HUDEP-2 (cell line): ENCODE results near the gene SLC4A4.
"Not testable (repeated sequence)": the region's sequence is repeated elsewhere in the genome, so short reads cannot be mapped to it uniquely, and the experiment has no call there.

ENCODE experiments used
- DNase-seq, 76 experiments: peaks; one replicate each; lab custom pipeline; 2025; ENCODE audit not compliant: unreplicated experiment in 76 of 76; lab: John Stamatoyannopoulos, UW

SLC4A4 gene

DNA sequence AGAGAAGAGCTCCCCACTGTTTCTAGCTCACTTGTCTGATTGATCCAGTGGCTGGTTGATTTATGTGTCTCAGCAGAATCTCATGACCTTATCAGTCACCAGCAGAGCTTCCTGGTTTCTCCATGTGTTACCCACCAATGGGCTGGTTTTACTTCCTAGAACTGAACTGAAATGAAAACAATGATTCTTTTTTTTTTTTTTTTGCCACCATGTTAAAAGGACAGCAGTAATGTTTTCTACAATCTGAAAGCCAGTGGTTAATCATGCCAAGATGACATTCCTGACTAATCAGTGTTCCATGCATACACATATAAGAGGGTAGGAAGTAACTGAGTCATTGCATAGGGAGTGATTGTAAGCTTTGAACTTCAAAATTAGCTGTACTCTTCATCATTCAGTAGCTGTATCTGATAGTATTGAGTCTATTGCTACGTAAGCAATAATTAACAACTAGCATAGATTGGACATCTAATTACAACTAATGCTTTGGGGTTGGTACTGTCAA lies 67.7 kb downstream of the SLC4A4 start:
- no peak for DNase-seq

DNA sequence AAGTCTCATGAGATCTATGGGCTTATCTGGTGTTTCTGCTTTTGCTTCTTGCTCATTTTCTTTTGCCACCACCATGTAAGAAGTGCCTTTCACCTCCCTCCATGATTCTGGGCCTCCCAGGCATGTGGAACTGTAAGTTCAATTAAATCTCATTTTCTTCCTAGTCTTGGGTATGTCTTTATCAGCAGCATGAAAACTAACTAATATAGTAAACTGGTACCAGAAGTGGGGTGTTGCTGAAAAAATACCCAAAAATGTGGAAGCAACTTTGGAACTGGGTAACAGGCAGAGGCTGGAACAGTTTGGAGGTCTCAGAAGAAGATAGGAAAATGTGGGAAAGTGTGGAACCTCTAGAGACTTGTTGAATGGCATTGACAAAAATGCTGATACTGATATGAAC lies 70.1 kb downstream of the SLC4A4 start:
- DNase-seq, result not testable (repeated sequence)

DNA sequence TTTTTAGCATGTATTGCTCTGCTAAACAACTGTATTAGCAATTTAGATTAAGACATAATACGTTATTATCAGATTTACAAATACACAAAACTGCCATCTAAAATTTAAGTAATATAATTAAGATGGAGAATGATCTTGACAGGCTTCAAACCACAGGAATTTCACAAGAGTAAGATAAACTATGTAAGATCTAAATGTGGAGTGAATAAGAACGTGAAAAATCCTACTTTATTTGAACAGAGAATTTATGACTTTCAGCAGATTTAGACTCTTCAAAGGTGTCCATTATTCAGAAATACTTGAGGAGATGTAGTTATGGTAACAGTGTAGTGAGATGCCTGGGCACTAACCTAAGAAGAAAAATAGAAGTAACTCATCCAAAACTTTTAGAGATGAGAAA lies 73.2 kb downstream of the SLC4A4 start:
- DNase-seq, result no peak

DNA sequence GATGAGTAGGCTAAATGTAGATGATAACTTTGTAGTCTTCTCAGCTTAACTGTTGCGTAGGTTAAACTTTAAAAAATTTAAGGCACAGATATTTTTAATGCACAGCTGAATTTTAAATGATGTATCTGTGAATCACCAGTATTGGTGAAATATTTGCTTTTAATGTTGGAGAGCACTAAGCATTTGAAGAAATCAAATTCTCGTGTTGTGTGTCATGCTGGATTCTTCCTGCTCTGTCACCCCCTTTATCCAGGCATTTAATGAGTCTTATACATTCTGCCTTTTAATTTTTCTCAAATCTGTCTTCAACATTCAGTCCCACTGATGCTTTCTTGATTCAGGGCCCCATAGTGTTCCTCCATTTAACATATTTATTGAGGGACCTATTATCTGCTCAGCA lies 76.7 kb downstream of the SLC4A4 start:
- no peak for DNase-seq

DNA sequence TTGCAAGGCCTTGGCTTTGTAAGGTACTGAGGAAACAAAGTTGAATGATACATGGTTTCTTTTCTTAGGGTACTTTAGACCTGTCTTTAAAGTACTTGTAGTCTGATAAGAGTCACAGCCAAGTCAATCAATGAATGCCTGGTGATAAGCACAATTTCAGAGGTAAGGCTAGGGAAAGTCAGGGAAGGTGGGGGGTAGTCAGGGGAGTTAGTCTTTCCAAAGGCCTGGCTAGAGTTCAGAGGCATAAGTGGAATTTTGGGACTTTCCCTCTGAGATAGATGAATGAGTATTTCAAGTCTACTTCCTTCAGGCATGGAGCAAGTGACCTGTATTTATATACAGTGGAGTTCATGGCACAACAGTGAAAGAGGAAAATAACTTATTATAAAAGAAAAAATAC lies 78.3 kb downstream of the SLC4A4 start:
- DNase-seq, result no peak

DNA sequence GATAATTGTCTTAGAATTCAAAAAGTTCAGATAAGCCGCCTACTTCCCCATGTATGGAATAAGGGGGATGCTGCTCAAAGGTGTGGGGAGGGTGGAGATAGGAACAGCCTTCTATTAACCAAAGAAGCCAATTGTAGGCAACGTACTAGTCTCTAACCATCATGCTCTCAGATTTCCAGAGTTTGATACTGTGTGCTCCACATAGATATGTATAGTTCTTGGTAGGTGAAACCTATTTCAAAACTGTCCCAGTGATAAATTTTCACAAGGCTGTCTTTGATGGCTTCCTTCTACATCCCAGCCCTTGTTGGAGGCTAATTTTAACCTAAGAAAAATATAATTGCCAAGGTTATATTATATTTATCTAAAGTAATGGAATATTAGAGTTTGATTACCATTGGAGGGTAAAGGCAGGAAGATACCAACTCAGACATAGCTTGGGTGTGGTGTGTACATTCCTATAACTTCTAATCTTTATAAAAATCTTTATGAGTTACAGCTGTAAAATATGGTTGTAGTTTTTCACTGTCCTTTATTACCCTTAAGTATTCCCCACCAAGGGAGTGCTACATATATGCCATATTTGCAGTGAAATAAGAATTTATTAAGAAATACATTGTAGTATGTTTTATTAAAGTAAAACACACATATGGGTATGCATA lies 87.7 kb downstream of the SLC4A4 start:
- DNase-seq, result no peak

DNA sequence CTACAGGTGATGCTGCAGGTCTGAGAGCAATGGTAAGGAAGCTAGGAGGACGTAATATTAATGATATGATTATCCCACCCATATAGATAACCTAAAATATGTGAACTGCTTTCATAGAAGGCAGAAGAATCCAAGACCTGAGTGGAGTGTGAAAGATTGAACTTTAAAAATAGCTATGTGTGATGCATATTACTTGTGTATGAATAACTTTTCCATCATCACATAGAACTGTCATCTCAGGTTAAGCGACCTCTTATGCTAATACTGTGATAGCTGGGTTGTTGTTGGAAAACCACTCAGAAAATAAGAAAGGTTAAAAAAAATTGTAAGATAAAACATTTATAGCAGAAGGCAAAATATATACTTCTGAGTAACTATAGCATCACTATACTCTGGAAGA lies 90.3 kb downstream of the SLC4A4 start:
- DNase-seq, result no peak

DNA sequence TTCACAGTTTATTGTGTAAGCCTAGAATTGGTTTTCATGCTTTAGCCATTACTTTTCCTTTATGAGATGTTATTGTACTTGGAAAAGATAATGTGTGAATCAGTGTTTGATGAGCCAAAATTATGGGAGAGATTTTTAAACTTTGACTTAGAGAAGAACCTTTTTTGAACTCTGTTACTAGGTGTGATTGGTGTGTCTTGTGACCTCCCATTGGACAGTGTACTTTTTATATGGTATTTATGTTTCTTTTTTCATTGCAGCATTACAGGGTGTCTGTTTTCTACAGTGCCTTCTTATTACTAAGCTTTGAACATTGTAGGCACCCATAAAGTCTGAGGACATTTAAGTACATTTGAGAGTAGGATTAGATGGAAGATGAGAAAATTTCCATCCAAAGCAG lies 91.1 kb downstream of the SLC4A4 start:
- no peak for DNase-seq

DNA sequence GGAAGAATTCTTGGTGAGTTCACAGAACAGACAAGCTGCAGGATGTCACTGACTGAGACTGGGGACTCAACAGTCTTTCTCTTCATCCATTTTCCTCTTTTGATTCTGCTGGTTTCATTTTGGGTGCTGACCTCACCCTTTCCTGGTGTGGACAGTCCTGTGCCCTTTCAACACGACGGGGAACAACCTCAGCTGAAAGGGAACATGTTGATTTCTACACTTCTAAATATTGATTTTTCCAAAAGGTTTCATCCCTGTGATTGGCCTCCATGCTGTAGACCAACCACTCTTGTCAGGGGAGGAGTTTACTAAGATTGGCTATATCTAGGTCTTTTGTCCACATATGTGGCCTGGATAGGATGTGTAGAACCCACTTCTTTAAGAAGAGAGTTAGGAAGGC lies 91.8 kb downstream of the SLC4A4 start:
- no peak for DNase-seq

DNA sequence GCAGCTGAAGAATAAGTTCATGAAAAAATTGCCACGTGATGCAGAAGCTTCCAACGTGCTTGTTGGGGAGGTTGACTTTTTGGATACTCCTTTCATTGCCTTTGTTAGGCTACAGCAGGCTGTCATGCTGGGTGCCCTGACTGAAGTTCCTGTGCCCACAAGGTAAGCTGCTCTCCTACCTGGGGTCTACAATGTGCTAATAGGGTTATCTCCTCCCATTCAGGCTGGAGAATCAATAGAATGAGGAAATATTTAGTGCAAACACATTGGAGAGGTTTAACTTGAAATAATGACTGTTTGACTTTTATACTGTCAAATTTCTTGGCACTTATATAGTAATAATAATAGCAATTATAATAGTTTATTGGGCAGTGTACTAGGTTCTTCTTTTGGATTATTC lies 101.8 kb downstream of the SLC4A4 start:
- no peak for DNase-seq

DNA sequence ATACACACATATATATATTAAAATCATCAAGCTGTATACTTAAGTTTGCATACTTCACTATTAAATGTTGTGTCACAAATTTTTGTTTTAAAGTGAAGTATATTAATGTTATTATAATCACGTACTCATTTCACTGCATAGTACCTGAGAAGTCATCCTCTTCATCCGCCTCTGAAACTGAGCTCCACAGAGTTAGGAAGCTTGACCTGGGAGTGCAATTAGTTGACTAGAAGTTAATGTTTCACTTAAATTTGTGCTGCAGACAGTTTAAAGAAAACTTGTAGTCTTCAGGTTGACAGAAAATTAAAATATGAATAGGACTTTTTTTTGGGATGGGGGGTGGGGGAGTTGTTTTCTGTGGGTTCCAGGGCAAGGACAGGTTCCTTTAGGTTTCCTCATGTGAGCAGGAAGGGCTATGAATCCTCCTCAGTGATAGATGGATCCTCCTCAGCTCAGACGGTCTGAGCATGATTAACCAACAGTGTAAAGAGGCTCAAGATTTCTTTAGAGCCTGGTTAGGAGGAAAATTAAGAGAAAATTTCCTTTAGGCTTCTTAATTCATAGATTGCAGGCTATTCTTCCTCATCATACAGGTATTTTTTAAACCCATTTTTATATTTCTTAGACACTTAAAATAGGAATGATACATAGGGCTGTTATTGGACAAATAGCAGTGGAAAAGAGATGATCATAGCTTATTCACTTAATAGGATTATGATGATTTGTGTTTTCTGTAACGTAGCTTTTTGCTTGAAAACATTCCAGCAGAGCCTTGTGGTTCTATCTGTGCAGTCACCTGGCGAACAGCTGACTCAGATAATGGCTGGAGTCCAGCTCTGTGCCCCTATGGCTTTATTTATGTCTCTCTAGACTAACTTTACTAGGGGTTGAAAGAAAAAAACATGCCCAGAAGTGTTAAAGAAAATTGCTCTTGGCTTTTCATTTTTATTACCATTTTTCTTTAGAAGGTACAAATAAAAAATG lies 102.7 kb downstream of the SLC4A4 start:
- DNase-seq, result peak in 2 of 76 experiments; percentile 6 to 7

DNA sequence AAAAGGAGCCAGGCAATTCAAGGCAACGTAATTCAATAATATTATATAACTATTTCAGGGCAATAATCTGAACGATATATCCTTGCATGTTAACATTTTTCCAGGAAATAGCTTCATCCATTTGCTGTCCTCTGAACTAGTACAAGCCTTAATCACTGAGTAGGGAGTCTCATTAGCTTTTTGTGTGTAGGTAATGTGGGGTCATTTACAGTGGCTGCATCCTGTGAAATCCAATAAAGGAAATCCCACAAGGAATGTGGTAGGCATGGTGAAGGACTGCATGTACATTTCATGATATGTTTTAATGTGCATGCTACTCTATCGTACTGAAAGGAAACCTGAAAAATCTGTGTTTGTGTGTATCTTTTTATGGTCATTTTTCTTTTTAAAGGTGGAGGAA lies 103.5 kb downstream of the SLC4A4 start:
- DNase-seq, result no peak

DNA sequence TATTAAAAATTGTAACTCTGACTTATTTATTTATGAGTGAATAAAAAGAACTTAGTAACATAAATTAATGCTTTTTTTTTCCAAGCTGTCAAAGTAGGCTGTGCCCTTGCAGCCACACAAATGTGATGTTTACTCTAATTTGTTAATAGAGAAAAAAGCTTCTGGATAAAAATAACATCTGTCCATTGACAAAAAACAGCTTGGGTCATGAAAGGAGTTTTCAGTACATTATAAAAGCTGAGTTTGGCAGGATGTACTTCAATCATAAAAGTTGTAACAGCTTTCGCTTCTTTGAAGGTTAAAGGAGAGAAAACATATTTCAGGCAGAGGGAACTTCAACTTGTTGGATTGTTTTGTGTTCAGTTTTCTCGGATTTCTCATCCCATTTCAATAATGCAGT lies 105.6 kb downstream of the SLC4A4 start:
- no peak for DNase-seq

DNA sequence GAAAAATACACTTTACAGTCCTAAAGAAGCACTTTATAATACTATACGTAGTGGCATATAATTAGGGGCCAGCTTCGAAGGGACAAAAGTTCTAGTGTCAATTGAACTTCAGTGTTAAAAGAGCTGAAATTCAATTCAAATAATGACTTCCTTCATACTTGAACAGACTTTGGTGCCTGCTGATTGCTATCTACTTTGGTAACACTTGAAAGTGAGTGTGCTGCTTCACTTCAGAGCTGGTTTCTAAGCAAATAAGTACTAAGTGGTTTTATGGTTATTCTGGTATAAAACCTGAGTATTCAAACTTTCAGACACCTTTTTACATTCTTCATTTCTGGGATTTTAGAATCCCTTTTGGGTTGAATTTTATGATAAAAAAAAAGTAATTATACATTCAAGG lies 107.0 kb downstream of the SLC4A4 start:
- DNase-seq, result no peak

DNA sequence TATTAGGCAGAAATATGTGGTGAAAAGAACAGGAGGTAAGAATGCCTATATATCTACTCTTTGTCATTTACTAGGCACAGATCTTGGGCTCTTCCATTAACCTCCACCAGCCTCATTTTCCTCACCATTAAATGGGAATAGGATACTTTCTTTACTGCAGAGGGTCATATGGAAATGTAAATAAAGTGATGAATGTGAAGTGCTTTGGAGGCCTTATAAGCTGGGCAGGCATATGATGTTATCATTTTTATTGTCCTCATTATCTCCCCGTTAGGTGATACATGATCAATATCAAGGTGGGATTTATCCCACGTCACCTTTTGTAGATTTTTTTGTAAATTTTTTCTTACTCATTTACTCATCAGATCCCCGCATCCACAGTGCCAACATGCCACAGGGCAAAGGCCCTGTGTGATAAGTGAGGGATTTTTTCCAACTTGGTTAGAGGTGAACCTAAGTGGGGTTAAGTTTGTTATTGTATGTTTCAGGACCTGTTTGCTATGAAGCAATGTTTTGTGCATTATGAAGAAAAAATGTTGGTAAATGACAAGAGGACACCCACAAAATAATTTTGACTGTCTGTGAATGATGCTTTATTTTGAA lies 107.8 kb downstream of the SLC4A4 start:
- DNase-seq, result no peak

DNA sequence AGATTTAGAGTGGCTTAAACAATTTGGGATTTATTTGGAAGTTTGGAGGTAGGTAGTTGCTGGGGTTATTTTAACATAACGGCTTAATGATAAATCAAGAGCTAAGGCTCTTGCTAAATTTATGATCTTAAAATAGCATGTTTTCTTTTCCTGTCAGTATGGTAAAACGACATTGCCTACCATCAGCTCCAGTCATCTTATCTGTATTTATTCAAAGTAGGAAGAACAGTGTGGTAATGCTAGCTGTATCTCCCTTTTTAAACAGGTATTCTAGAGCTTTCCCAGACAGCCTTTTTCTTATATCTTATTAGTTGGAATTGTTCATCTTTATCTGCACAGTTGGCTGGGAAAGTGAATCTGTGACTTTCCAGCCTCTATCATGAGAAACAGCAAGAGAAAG lies 110.2 kb downstream of the SLC4A4 start:
- no peak for DNase-seq

DNA sequence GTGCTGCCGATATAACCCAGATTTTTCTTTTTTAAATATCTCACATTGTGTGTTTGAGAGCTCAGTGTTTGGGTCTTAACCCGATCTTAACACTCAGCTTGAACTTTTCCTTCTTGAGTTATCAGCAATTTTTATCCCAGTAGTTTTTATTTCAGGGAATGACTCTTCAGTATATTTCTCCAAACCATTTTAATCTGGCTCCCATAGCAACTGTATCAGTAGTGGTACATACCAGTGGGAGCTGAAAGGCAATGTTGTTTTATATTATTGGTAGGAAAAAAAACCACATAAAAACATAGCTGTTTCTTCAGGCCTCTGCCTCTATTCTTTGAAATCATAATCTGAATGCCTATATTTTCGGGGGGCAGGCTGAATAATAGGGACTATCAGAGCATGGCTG lies 111.1 kb downstream of the SLC4A4 start:
- no peak for DNase-seq

DNA sequence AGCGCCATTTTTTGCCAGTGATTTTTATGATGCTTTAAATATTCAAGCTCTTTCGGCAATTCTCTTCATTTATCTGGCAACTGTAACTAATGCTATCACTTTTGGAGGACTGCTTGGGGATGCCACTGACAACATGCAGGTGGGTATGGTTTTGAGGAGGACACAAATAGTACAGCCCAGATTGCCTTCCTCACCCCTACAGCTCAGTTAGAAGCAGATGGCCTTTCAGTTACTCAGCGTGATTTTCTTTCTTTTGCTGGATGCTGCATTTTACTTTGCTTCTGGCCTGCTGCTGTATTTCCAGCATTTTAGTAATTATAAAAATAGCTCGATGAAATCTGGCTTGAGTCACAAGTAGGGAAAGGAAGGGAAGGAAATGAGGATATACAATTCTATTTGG lies 114.7 kb downstream of the SLC4A4 start:
- no peak for DNase-seq

DNA sequence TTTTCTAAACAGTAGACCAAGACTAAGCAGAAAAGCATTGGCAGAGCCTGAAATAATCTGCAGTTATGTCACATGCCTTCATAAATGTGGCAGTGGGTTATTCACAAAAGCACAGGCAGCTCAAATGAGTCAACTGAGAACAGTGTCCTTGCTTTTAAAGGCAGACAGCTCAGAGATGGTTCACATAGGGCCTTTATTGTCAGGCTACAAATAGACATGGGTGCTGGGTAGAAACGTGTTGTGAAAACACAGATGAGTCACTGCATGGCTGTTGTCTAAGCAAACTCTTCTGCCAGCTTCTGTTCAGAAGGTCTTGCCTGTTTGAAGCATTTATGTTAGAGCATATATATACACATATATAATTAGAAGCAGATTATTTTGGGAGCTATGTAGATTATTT lies 118.0 kb downstream of the SLC4A4 start:
- no peak for DNase-seq

DNA sequence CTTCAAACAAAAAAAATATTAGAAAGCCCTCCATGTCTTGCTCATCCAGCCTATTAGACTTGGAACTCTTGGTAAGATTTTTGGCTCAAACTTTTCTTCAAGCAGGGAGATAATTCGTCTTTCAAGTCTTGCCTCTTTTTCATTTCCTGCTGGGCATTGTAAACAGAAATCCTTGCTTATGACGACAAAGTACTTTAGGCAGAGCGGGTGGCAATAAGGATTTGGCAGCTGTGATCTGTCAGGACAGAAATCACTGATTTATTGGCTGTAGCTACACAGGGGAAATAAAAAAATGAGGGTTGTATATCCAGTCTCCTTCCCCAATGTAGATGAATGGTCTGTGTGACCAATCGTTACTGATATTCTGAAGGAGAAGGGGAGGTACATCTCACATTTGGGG lies 121.6 kb downstream of the SLC4A4 start:
- DNase-seq, result no peak

DNA sequence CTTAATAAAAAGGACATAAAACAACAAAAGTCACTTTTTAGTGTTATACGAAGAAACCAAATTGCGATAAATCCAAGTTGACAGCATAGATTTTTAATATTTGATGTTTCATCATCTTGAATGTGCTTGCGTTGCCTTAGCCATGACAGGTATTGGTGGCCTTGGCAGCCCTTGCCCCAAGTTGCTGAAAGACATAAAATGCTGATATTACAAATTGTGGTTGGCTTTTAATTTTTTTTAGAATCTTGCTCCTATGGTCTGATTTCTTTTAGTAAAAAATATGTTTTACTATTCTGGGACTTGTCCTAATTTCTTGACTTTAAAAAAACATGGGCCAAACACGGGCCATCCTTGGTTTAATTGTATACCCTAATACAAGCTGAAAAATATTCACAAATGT lies 122.6 kb downstream of the SLC4A4 start:
- no peak for DNase-seq

DNA sequence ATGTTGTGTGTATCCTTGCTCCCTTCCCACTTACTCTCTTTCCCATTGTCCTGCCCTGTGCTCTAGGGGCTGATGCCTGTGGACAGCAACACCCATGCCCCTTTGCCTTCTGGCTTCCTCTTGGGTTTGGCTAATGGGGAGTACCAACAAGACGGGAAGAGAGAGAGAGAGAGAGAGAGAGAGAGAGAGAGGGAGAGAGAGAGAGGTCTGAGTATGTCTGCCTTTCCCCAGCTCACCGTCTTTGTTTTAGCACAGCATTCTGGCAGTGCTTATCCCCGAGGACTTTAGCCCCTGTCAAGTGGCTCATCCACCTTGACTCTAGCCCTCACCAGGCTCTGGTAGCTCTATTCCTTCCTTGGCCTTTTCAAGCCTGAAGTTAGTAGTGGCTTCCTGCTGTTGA lies 128.0 kb downstream of the SLC4A4 start:
- no peak for DNase-seq
